ENCODE data around the gene SLC26A4.
A peak's percentile ranks its signal among the peaks of the same experiment; 100 is the strongest.

Gene SLC26A4

DNA sequence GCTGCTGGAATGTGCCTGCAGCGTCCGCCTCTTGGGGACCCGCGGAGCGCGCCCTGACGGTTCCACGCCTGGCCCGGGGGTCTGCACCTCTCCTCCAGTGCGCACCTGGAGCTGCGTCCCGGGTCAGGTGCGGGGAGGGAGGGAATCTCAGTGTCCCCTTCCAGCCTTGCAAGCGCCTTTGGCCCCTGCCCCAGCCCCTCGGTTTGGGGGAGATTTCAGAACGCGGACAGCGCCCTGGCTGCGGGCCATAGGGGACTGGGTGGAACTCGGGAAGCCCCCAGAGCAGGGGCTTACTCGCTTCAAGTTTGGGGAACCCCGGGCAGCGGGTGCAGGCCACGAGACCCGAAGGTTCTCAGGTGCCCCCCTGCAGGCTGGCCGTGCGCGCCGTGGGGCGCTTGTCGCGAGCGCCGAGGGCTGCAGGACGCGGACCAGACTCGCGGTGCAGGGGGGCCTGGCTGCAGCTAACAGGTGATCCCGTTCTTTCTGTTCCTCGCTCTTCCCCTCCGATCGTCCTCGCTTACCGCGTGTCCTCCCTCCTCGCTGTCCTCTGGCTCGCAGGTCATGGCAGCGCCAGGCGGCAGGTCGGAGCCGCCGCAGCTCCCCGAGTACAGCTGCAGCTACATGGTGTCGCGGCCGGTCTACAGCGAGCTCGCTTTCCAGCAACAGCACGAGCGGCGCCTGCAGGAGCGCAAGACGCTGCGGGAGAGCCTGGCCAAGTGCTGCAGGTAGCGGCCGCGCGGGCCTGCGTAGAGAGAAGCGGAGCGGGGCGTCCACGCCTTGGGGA lies 645 bp downstream of the SLC26A4 start:
- DNase-seq = peak; percentile 63

- DNase-seq = no peak
Observed at GRCh38 chr7:107661865-107662379, 1.3 kb downstream of the SLC26A4 start.

GRCh38 chr7:107663196-107663595 lies 2.6 kb downstream of the SLC26A4 start:
- DNase-seq = no peak

DNA sequence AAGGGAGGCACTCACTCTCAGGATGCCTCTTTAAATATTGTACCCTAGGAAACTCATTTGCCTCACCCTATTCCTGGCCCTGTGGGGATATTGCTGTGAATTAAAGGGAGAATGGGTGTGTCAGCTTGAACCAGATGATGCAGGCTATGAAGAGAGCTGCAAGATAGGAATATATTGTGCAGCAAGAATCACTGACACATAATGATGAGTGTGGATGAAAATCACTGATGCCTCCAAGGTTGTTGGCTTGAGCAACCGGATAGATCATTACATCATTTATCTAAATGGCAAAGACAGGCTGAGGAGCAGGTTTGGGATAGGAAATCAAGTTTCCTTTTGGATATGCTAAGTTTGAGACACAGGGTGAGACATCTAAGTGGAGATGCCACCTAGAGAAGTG lies 6.2 kb downstream of the SLC26A4 start:
- DNase-seq = no peak

DNA sequence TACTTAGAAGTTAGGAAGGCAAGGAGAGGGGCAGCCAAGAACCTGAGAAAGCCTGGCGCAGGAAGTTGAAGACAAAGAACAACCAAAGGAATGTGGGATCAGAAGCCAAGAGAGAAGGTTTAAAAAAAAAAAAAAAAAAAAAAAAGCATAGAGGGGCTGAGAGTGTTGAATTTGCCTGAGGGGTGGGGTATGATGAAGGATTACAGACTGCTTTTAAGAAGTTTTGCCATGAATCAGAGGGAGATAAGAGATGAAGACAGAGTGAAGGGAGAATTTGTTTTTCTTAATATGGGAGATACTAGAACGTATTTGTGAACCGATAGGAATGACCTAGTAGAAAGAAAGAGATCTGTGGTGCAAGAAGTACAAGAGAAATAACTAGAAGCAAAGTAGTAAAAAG lies 6.7 kb downstream of the SLC26A4 start:
- no peak for DNase-seq

GRCh38 chr7:107668296-107668695 lies 7.7 kb downstream of the SLC26A4 start:
- DNase-seq = no peak

- DNase-seq = no peak
Observed at GRCh38 chr7:107672183-107672582, 11.6 kb downstream of the SLC26A4 start.

GRCh38 chr7:107676249-107676648 lies 15.6 kb downstream of the SLC26A4 start:
- DNase-seq = no peak

GRCh38 chr7:107678110-107678753 lies 17.6 kb downstream of the SLC26A4 start:
- no peak for DNase-seq

- no peak for DNase-seq
Observed at GRCh38 chr7:107680478-107680877, 19.9 kb downstream of the SLC26A4 start.

DNA sequence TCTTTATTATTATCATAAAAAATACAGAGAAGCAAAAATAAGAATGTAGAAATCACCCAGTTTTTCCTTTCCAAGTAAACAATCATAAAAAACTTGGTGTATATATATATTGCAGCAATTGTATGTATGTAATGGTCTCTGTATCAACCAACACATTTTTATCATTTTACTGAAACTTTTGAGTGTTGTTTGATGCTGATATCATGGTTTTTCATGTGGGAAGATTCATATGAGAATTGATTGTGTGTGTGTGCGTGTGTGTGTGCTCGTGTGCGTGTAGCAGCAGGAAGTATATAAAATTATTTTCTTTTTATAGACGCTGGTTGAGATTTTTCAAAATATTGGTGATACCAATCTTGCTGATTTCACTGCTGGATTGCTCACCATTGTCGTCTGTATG lies 22.3 kb downstream of the SLC26A4 start:
- no peak for DNase-seq

DNA sequence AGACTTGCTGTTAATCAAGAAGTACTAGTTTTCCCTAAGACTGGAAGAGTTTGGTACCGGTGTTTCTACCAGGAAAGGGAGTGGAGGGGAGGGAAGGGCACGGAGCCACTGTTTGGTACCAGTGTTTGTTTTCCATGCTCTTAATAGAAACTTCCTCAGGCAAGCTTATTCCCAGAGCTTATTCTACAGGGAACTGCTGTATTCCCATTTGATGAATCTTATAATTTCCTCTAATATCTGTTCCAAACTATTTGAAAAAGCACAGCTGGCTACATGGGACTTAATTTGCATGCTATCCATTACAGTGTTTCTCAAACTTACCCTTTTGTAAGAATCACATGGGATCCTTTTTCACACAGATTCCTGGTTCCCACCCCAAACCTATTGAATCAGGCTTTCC lies 23.7 kb downstream of the SLC26A4 start:
- DNase-seq = no peak

DNA sequence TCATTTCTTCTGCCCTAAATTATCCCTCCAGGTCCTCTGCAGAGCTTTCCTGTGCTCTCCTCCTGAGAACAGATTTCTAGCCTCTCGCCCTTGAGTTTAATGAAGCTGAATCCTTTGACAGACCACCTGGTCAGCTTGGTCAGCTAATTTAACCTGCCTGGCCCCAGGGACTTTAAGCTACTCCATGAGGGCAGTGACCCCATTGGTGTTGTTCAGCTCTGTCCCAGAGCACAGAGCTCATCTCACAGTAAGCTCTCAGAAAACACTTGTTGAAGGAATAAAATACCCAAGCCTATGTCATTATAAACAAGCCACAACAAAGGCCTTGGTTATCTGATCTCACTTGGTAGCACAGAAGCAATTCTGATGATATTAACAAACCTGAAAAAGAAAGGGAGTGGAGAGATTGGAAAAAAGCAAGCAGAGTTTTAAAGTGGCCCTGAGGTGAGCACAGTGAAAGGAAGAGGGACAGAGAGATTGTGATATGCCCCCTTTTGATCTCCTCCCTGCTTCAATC lies 24.4 kb downstream of the SLC26A4 start:
- no peak for DNase-seq

DNA sequence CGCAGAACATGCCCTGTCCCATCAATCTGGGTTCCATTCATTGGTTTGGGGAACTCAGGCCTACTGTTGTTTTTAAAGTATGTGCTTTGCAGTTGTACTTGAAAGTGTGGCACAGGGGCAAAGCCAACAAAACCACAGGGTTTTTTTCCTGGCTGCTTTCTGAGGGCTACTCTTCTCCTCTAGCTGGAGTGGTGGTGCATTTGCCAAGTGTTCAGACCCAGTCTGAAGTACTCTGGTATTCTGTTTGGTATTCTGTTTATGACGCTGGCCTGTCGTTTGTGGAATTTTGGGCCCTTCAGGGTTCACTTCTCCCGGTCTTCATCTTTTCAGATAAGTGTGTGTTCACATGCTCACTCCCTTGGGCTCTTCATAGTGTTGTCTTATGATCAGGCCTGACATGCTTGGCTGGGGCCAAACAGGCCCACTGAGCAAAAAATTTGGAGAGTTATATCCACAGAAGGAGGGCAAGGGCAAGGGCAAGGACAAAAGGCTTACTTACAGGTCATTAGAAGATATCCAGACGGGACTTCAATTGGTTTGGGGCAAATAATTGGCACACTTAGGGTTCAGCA lies 26.3 kb downstream of the SLC26A4 start:
- DNase-seq = no peak

DNA sequence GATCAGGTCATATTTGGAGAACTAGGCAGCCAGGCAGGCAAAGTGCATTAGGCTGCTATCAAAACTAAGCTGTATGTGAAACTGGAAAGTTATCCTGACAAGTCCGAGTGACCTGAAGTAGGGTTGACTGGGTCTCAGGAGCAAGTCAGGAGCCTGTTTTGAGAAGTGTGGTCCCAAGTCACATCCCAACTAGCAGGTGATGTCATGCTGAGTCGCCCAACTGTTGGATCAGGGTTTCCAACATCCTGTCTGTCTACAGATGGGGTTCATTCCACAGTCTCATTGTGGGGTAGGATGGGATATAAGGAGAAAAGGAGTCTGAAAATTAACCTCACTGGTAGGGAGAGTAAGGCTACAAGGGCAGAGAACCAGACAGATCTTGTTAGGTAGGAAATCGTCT lies 27.0 kb downstream of the SLC26A4 start:
- no peak for DNase-seq

GRCh38 chr7:107689553-107689952 lies 28.9 kb downstream of the SLC26A4 start:
- DNase-seq = no peak

DNA sequence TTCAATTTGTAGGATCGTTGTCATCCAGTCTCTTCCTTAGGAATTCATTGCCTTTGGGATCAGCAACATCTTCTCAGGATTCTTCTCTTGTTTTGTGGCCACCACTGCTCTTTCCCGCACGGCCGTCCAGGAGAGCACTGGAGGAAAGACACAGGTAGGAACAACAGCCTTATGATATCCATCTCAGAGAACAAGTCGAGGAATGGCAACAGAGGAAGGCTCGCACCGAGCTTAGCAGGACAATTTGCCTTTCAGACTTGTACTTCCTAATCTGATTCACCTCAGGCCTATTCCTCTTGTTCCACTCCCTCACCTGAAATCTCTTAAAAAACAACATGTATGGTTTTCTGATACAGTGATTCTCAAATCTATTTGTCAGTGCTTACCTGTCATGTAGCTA lies 29.5 kb downstream of the SLC26A4 start:
- no peak for DNase-seq

GRCh38 chr7:107690611-107691010 lies 30.0 kb downstream of the SLC26A4 start:
- DNase-seq = no peak

GRCh38 chr7:107691716-107692115 lies 31.1 kb downstream of the SLC26A4 start:
- no peak for DNase-seq

DNA sequence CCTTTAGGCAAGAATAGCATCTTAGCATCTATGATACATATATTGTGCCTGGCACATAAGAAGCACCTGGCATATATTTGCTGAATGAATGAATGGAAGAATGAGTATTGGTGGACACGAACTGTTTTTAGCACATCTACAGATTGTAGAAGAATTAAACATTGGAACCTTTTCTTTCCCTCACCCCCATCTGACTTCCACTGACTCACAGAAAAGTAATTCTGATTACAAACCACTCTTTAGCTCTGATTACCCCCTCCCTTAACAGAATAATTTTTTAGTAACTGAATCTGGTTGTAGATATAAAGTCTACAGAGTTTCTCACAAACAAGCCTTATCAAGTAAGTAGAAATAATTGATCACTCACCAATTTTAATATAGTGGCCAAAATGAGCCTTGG lies 31.9 kb downstream of the SLC26A4 start:
- no peak for DNase-seq

GRCh38 chr7:107693396-107693795 lies 32.8 kb downstream of the SLC26A4 start:
- no peak for DNase-seq

DNA sequence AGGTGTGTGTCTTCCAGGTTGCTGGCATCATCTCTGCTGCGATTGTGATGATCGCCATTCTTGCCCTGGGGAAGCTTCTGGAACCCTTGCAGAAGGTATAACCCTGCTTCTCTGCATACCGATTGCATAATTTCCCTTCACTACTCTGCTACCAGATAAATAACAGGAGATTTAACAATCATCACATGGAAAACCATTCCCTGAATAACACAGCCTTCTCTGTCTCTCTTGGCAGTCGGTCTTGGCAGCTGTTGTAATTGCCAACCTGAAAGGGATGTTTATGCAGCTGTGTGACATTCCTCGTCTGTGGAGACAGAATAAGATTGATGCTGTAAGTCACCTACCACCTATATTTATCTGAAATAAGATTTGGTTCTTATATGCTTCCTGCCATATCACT lies 33.8 kb downstream of the SLC26A4 start:
- peak; percentile 49 for DNase-seq

DNA sequence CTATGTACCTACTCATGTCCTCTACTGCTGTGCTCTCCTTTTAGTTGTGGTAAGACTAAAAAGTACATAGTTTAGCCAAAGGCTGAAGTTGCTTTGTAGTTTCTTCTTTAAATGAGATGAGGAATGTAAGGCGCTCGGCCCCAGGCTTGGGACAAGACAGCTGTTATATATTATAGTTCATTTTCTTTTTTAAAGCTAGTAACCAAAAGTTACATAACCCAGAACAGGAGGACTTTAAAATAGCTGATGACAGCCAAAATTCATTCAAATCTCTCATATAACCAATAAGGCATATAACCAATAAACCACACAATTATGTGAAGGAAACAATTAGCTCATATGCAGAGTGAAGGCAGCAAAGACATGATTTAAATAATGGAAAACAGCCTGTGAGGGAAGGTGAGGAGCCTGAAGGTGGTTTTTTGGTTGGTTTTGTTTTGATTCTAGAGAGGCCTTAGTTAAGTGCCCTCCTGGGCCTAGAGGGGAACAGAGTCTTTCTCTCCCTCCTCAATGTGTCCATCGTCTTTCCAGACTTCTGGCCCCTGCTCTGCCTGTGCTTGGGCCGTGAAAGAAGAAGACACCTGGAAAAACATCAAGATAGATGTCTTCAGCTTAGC lies 35.8 kb downstream of the SLC26A4 start:
- no peak for DNase-seq
